Erythroblast (primary cell): ENCODE results near the gene ZSCAN26.

Source experiments
- GATA1 ChIP-seq: IDR thresholded peaks from 2 replicates; pipeline ENCODE4 v1.6.1; 2011; ENCODE audit warnings: low read depth, mild to moderate bottlenecking, control low read depth, low read length, moderate library complexity
- POLR2A ChIP-seq: IDR thresholded peaks from 2 replicates; pipeline ENCODE4 v1.6.1; 2011; ENCODE audit warnings: mild to moderate bottlenecking, low read length

- TF ChIP-seq POLR2A (no peak), GATA1 (no peak)
Observed at GRCh38 chr6:28267695-28268059, 734 bp downstream of the ZSCAN26 start.
